Measurements from ENCODE around the gene GPR22.

Gene GPR22

GRCh38 chr7:107469929-107470328 is at the start of gene GPR22:
Gene GPR22, plus strand, starts transcription at chr7:107470057. Its CDS starts 4,004 bp downstream, at chr7:107474061.
- DNase-seq (ENCODE audit: low read depth), result no peak
- no peak within 1 kb of the TSS for H3K4me3 ChIP-seq (ENCODE audit: control insufficient read depth, low read depth, low read length)
- TF ChIP-seq CTCF (conservative IDR thresholded peaks at IDR 0.05; ENCODE audit: control insufficient read depth, insufficient read depth, low read depth, low read length), result no peak

- DNase-seq (ENCODE audit: low read depth), result no peak
- TF ChIP-seq CTCF (conservative IDR thresholded peaks at IDR 0.05; ENCODE audit: control insufficient read depth, insufficient read depth, low read depth, low read length), result no peak
- H3K4me3 ChIP-seq (ENCODE audit: control insufficient read depth, low read depth, low read length), result no peak overlapping the region
Measured at GRCh38 chr7:107427462-107427861, 42.4 kb upstream of the GPR22 start.

GRCh38 chr7:107428642-107429041 is 41.2 kb upstream of the GPR22 start:
- no peak overlapping the region for H3K4me3 ChIP-seq (ENCODE audit: control insufficient read depth, low read depth, low read length)
- TF ChIP-seq CTCF (conservative IDR thresholded peaks at IDR 0.05; ENCODE audit: control insufficient read depth, insufficient read depth, low read depth, low read length), result no peak
- no peak for DNase-seq (ENCODE audit: low read depth)

GRCh38 chr7:107430057-107430456 is 39.8 kb upstream of the GPR22 start:
- no peak for TF ChIP-seq CTCF (conservative IDR thresholded peaks at IDR 0.05; ENCODE audit: control insufficient read depth, insufficient read depth, low read depth, low read length)
- no peak overlapping the region for H3K4me3 ChIP-seq (ENCODE audit: control insufficient read depth, low read depth, low read length)
- no peak for DNase-seq (ENCODE audit: low read depth)

- no peak for TF ChIP-seq CTCF (conservative IDR thresholded peaks at IDR 0.05; ENCODE audit: control insufficient read depth, insufficient read depth, low read depth, low read length)
- no peak for DNase-seq (ENCODE audit: low read depth)
- H3K4me3 ChIP-seq (ENCODE audit: control insufficient read depth, low read depth, low read length), result no peak overlapping the region
Measured at GRCh38 chr7:107432261-107432660, 37.6 kb upstream of the GPR22 start.

- no peak for DNase-seq (ENCODE audit: low read depth)
- no peak overlapping the region for H3K4me3 ChIP-seq (ENCODE audit: control insufficient read depth, low read depth, low read length)
- no peak for TF ChIP-seq CTCF (conservative IDR thresholded peaks at IDR 0.05; ENCODE audit: control insufficient read depth, insufficient read depth, low read depth, low read length)
Measured at GRCh38 chr7:107435749-107436148, 34.1 kb upstream of the GPR22 start.

GRCh38 chr7:107439025-107439424 is 30.8 kb upstream of the GPR22 start:
- TF ChIP-seq CTCF (conservative IDR thresholded peaks at IDR 0.05; ENCODE audit: control insufficient read depth, insufficient read depth, low read depth, low read length), result no peak
- DNase-seq (ENCODE audit: low read depth), result no peak

More at GRCh38 chr7:107439025-107439424, 30.8 kb upstream of the GPR22 start:
- H3K4me3 ChIP-seq (ENCODE audit: control insufficient read depth, low read depth, low read length), result no peak overlapping the region

All from fibroblast of mammary gland (primary cell).